HCT116 (cell line): ENCODE data around the gene RELA. TPM values are rescaled to one million over a fixed set of nuclear protein-coding genes. Genes with fewer than 3 reads are reported as not detected.

Source experiments
- ATAC-seq: fragments of 200-7000 bp; cut with Tn5 transposase; 2 replicates; pipeline ENCODE4 v1.9.1; 2020; ENCODE audit warnings: mild to moderate bottlenecking, moderate library complexity
- BruUV-seq: library from RNA; stranded (reverse); fragments of 400-500 nt; replicated peaks from 2 replicates; lab custom pipeline; 2021; lab: Mats Ljungman, UMichigan
- CTCF ChIA-PET: fragments of 300-600 bp; sonication (Branson Sonifier 250); formaldehyde crosslinking; loops from one replicate; lab custom pipeline; 2021; ENCODE audit warnings: antibody characterized with exemption; lab: Charles Lee
- POLR2A ChIA-PET: fragments of 300-600, 350-600 bp; sonication (Branson Sonifier 250); formaldehyde crosslinking; loops from one replicate; lab custom pipeline; 2021; ENCODE audit warnings: antibody characterized with exemption; lab: Charles Lee
- RAD21 ChIA-PET, 2 experiments: fragments of 300-600 bp; sonication (Branson Sonifier 250); formaldehyde crosslinking; loops; one replicate each; lab custom pipeline; 2023; ENCODE audit warnings: low total read pairs in 2 of 2; ENCODE audit not compliant: uncharacterized antibody in 2 of 2, unreplicated experiment in 2 of 2, low non-redundant PET in 1 of 2; lab: Charles Lee
- DNase-seq: peaks from one replicate; pipeline ENCODE4 v3.0.0-alpha.2; 2010; ENCODE audit warnings: low read depth, low spot score
- H2AFZ ChIP-seq: fragments of 200-600 bp; shearing (Covaris generic), sonication (generic); 2 replicates; pipeline ENCODE4 v1.6.1; 2017; ENCODE audit warnings: low read depth, mixed run types, mixed read lengths, antibody characterized with exemption, low read length; ENCODE audit not compliant: poor library complexity, severe bottlenecking
- H3K27ac ChIP-seq: 2 replicates; pipeline ENCODE4 v1.5.1; 2012; ENCODE audit warnings: low read depth, low read length
- H3K27me3 ChIP-seq: fragments of 200-600 bp; sonication (generic); 2 replicates; pipeline ENCODE4 v1.6.1; 2016; ENCODE audit warnings: mixed run types, low read length, mixed read lengths; ENCODE audit not compliant: insufficient read depth
- H3K36me3 ChIP-seq, 2 experiments: fragments of 200-500 bp in 1 of 2; fragments of 200-600 bp in 1 of 2; sonication (Bioruptor generic) in 1 of 2; sonication (generic) in 1 of 2; 2 replicates each; pipeline versions ENCODE4 v1.5.1 to v1.6.1; 2014 to 2016; ENCODE audit warnings: low read length in 2 of 2, inconsistent platforms in 1 of 2, mixed read lengths in 1 of 2, mixed run types in 1 of 2; ENCODE audit not compliant: insufficient read depth in 2 of 2, control insufficient read depth in 1 of 2
- H3K4me1 ChIP-seq, 2 experiments: fragments of 200-600 bp in 1 of 2; sonication (generic) in 1 of 2; 2 replicates each; pipeline versions ENCODE4 v1.5.1 to v1.6.1; 2012 to 2017; ENCODE audit warnings: low read length in 2 of 2, inconsistent platforms in 1 of 2, mild to moderate bottlenecking in 1 of 2, mixed read lengths in 1 of 2, mixed run types in 1 of 2, moderate library complexity in 1 of 2; ENCODE audit not compliant: insufficient read depth in 2 of 2, control insufficient read depth in 1 of 2
- H3K4me2 ChIP-seq: fragments of 200-600 bp; sonication (generic); 2 replicates; pipeline ENCODE4 v1.6.1; 2017; ENCODE audit warnings: mixed run types, low read length, mixed read lengths
- H3K4me3 ChIP-seq, 2 experiments: fragments of 200-600 bp in 1 of 2; sonication (generic) in 1 of 2; replicated peaks in 1 of 2; 2 replicates each; pipeline ENCODE4 v1.5.1; 2011 to 2016; ENCODE audit warnings: low read length in 2 of 2, control low read depth in 1 of 2, low read depth in 1 of 2, mild to moderate bottlenecking in 1 of 2, mixed read lengths in 1 of 2, mixed run types in 1 of 2
- H3K79me2 ChIP-seq: fragments of 200-600 bp; sonication (generic); 2 replicates; pipeline ENCODE4 v1.6.1; 2017; ENCODE audit warnings: mild to moderate bottlenecking, mixed run types, low read length, moderate library complexity, mixed read lengths; ENCODE audit not compliant: insufficient read depth
- H3K9ac ChIP-seq: fragments of 200-600 bp; sonication (generic); 2 replicates; pipeline ENCODE4 v1.6.1; 2016; ENCODE audit warnings: low read length, mixed read lengths
- H3K9me2 ChIP-seq: fragments of 200-600 bp; sonication (generic), shearing (Covaris generic); 2 replicates; pipeline ENCODE4 v1.6.1; 2017; ENCODE audit warnings: mixed run types, mild to moderate bottlenecking, moderate library complexity; ENCODE audit not compliant: insufficient read depth
- H3K9me3 ChIP-seq, 2 experiments: fragments of 200-500 bp in 1 of 2; fragments of 200-600 bp in 1 of 2; sonication (Bioruptor generic) in 1 of 2; sonication (generic) in 1 of 2; 2 replicates each; pipeline ENCODE4 v1.6.1; 2014 to 2017; ENCODE audit warnings: low read length in 2 of 2, mixed read lengths in 2 of 2, inconsistent platforms in 1 of 2, low read depth in 1 of 2, mild to moderate bottlenecking in 1 of 2, mixed run types in 1 of 2, moderate library complexity in 1 of 2; ENCODE audit not compliant: control insufficient read depth in 1 of 2, insufficient read depth in 1 of 2
- H4K20me1 ChIP-seq: fragments of 200-600 bp; sonication (generic), shearing (Covaris generic); 2 replicates; pipeline ENCODE4 v1.6.1; 2017; ENCODE audit warnings: mixed run types, mild to moderate bottlenecking, moderate library complexity; ENCODE audit not compliant: insufficient read depth
- EZH2phosphoT487 ChIP-seq: fragments of 200-600 bp; IDR thresholded peaks from 2 replicates; pipeline ENCODE4 v1.6.1; 2018; ENCODE audit warnings: antibody characterized with exemption, borderline replicate concordance
- POLR2AphosphoS5 ChIP-seq: IDR thresholded peaks from 2 replicates; pipeline ENCODE4 v1.6.1; 2011; ENCODE audit warnings: mild to moderate bottlenecking, low read depth, low read length, moderate library complexity
- SIN3A ChIP-seq: IDR thresholded peaks from 2 replicates; pipeline ENCODE4 v1.6.1; 2012; ENCODE audit warnings: low read depth
- SP1 ChIP-seq: IDR thresholded peaks from 2 replicates; pipeline ENCODE4 v1.6.1; 2012; ENCODE audit warnings: low read depth
- YY1 ChIP-seq: IDR thresholded peaks from 2 replicates; pipeline ENCODE4 v1.6.1; 2011; ENCODE audit warnings: low read length, low read depth, moderate library complexity, mild to moderate bottlenecking; ENCODE audit not compliant: insufficient replicate concordance; ENCODE audit errors: extremely low read depth
- intact Hi-C: fragments of 100-400 bp; cut with micrococcal nuclease; formaldehyde crosslinking; loops from 2 replicates; pipeline ENCODE4 v1.10.0; 2022
- total RNA-seq: library from RNA; stranded (reverse); gene quantifications from one replicate; pipeline ENCODE4 v1.2.1, GENCODE V29; 2021; ENCODE audit not compliant: unreplicated experiment
- TF ChIP-seq, protein P1 (sequence below): IDR thresholded peaks from 2 replicates; pipeline ENCODE4 v1.6.1; 2011; ENCODE audit warnings: mild to moderate bottlenecking, low read length, moderate library complexity; ENCODE audit not compliant: insufficient replicate concordance; ENCODE audit errors: extremely low read depth

RELA gene
- total RNA-seq, 1 experiment from 2014 or later = 78.5 TPM

DNA sequence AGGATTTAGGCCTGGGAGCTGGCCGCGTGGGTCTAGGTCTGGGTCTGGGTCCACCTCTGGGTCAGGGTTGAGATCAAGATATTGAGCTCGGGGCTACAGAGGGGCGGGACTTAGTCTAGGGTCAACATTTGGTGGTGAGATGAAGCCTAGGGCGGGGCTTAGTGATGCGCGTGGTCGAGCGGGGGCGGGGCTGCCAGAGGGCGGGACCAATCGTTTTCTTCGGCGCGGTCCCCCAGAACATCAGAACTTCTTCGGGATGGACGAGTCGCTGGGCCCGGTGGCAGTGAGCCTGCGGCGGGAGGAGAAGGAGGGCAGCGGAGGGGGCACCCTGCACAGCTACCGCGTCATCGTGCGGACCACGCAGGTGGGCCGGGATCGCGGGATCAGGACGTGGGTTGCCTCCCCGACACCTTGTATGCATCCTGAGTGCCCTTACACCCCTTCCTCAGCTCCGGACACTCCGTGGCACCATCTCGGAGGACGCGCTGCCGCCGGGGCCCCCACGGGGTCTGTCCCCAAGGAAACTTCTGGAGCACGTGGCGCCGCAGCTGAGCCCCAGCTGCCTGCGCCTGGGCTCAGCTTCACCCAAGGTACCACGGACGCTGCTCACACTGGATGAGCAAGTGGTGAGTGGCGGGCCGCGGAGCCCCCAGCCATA, 20.6 kb downstream of the RELA start:
- DNase-seq = no peak
- Histone ChIP-seq H3K4me1 (peaks cover 36 to 69% of the 10 kb centered on the region in 2 experiments), H3K27me3 (no peaks in the 10 kb centered on the region), H3K79me2 (peaks cover 13% of the 10 kb centered on the region; the same call in 1 of the 2 replicates), H3K9me3 (no peaks in the 10 kb centered on the region), H3K4me3 (no peak overlapping the region), H4K20me1 (no peaks in the 10 kb centered on the region), H3K36me3 (peaks cover 0 to 7% of the 10 kb centered on the region in 2 experiments; a peak in 1 of 4 replicates), H2AFZ (no peak overlapping the region), H3K4me2 (no peak overlapping the region), H3K9ac (no peak overlapping the region), H3K27ac (no peak overlapping the region), H3K9me2 (no peaks in the 10 kb centered on the region)
- intact Hi-C loops = no loop called here
- RAD21 ChIA-PET = no interaction called here
- no peak for ATAC-seq
- CTCF ChIA-PET = no interaction called here
- POLR2A ChIA-PET = no interaction called here
- TF ChIP-seq, protein P1, sequence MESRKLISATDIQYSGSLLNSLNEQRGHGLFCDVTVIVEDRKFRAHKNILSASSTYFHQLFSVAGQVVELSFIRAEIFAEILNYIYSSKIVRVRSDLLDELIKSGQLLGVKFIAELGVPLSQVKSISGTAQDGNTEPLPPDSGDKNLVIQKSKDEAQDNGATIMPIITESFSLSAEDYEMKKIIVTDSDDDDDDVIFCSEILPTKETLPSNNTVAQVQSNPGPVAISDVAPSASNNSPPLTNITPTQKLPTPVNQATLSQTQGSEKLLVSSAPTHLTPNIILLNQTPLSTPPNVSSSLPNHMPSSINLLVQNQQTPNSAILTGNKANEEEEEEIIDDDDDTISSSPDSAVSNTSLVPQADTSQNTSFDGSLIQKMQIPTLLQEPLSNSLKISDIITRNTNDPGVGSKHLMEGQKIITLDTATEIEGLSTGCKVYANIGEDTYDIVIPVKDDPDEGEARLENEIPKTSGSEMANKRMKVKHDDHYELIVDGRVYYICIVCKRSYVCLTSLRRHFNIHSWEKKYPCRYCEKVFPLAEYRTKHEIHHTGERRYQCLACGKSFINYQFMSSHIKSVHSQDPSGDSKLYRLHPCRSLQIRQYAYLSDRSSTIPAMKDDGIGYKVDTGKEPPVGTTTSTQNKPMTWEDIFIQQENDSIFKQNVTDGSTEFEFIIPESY = no peak
- TF ChIP-seq SIN3A (no peak), YY1 (no peak), SP1 (no peak), POLR2AphosphoS5 (no peak), EZH2phosphoT487 (no peak)
- BruUV-seq = no TSS peak
